SU-DHL-6 (cell line): ENCODE data around the gene CORO2A.
"Not testable (repeated sequence)": the region's sequence is repeated elsewhere in the genome, so short reads cannot be mapped to it uniquely, and the experiment has no call there.

Experiments used
- H2AFZ ChIP-seq: fragments of 200-600 bp; sonication (generic); 2 replicates; pipeline ENCODE4 v1.6.1; 2014; ENCODE audit warnings: low read depth, mild to moderate bottlenecking, moderate library complexity, mixed read lengths, antibody characterized with exemption, low read length; ENCODE audit not compliant: severe bottlenecking
- H3F3A ChIP-seq: fragments of 200-600 bp; shearing (Covaris generic); 2 replicates; pipeline ENCODE4 v1.6.0; 2016; ENCODE audit warnings: antibody characterized with exemption, mild to moderate bottlenecking; ENCODE audit not compliant: insufficient read depth
- H3K27ac ChIP-seq: fragments of 200-600 bp; sonication (generic); 2 replicates; pipeline ENCODE4 v1.5.1; 2016; ENCODE audit warnings: low read depth, mild to moderate bottlenecking, low read length, moderate library complexity, mixed read lengths
- H3K27me3 ChIP-seq: fragments of 200-600 bp; sonication (generic), shearing (Covaris generic); 2 replicates; pipeline ENCODE4 v1.6.0; 2014; ENCODE audit warnings: mild to moderate bottlenecking, low read length
- H3K36me3 ChIP-seq: fragments of 200-600 bp; sonication (generic); 2 replicates; pipeline ENCODE4 v1.6.1; 2014; ENCODE audit warnings: mild to moderate bottlenecking, low read length, mixed read lengths
- H3K4me2 ChIP-seq: fragments of 300-600, 200-600 bp; shearing (Covaris generic), sonication (generic); 2 replicates; pipeline ENCODE4 v1.6.0; 2014; ENCODE audit warnings: low read length, low read depth, mild to moderate bottlenecking; ENCODE audit not compliant: poor library complexity, severe bottlenecking
- H3K4me3 ChIP-seq: fragments of 200-600 bp; sonication (generic); 2 replicates; pipeline ENCODE4 v1.5.1; 2014; ENCODE audit warnings: antibody characterized with exemption, low read length, mild to moderate bottlenecking, mixed read lengths; ENCODE audit not compliant: insufficient read depth, poor library complexity, severe bottlenecking
- H3K79me2 ChIP-seq: fragments of 200-600 bp; sonication (generic); 2 replicates; pipeline ENCODE4 v1.6.1; 2014; ENCODE audit warnings: mild to moderate bottlenecking, low read length, moderate library complexity; ENCODE audit not compliant: insufficient read depth
- H3K9ac ChIP-seq: fragments of 200-600 bp; sonication (generic); 2 replicates; pipeline ENCODE4 v1.7.0; 2014; ENCODE audit warnings: mild to moderate bottlenecking, low read length
- H3K9me2 ChIP-seq: fragments of 200-600 bp; sonication (generic); replicated peaks from 2 replicates; pipeline ENCODE4 v1.6.1; 2014; ENCODE audit warnings: low read length; ENCODE audit not compliant: insufficient read depth
- H3K9me3 ChIP-seq: fragments of 200-600 bp; sonication (generic); 2 replicates; pipeline ENCODE4 v1.6.1; 2014; ENCODE audit warnings: low read length, mixed read lengths; ENCODE audit not compliant: insufficient read depth
- H4K20me1 ChIP-seq: fragments of 200-600 bp; sonication (generic); 2 replicates; pipeline ENCODE4 v1.6.1; 2014; ENCODE audit warnings: low read depth, mild to moderate bottlenecking, antibody characterized with exemption, low read length, moderate library complexity, mixed read lengths
- CTCF ChIP-seq: fragments of 200-600 bp; sonication (generic); IDR thresholded peaks from one replicate; pipeline ENCODE4 v1.5.1; 2017; ENCODE audit warnings: antibody characterized with exemption, mild to moderate bottlenecking, low read length, moderate library complexity; ENCODE audit not compliant: insufficient read depth, poor library complexity, severe bottlenecking
- EZH2phosphoT487 ChIP-seq: fragments of 200-600 bp; sonication (generic), shearing (Covaris generic); conservative IDR thresholded peaks from 2 replicates; pipeline ENCODE4 v1.6.1; 2018; ENCODE audit warnings: mild to moderate bottlenecking, antibody characterized with exemption, low read length, moderate library complexity, mixed read lengths

Gene CORO2A

GRCh38 chr9:98120476-98120875, 72.0 kb downstream of the CORO2A start:
- H3K27ac ChIP-seq, result no peak overlapping the region
- no peak overlapping the region for H2AFZ ChIP-seq
- H3K27me3 ChIP-seq, result no peaks in the 10 kb centered on the region
- H3K4me2 ChIP-seq, result no peak overlapping the region
- no peaks in the 10 kb centered on the region for H3F3A ChIP-seq
- H3K4me3 ChIP-seq, result no peak overlapping the region
- H3K9me2 ChIP-seq, result no peaks in the 10 kb centered on the region
- H4K20me1 ChIP-seq, result no peaks in the 10 kb centered on the region
- no peaks in the 10 kb centered on the region for H3K9me3 ChIP-seq
- no peaks in the 10 kb centered on the region for H3K79me2 ChIP-seq
- H3K36me3 ChIP-seq, result no peaks in the 10 kb centered on the region
- TF ChIP-seq EZH2phosphoT487, result no peak
- TF ChIP-seq CTCF, result no peak
- H3K9ac ChIP-seq, result no peak overlapping the region

- Histone ChIP-seq H3K36me3 (no peaks in the 10 kb centered on the region), H3K4me3 (peak within 1 kb of the TSS; percentile 55), H3K27me3 (no peaks in the 10 kb centered on the region), H3K9ac (peak within 1 kb of the TSS; percentile 61), H4K20me1 (no peaks in the 10 kb centered on the region), H2AFZ (peak within 1 kb of the TSS; percentile 84), H3K27ac (peak within 1 kb of the TSS; percentile 53), H3F3A (no peaks in the 10 kb centered on the region), H3K9me2 (no peaks in the 10 kb centered on the region), H3K4me2 (peak within 1 kb of the TSS; percentile 66), H3K9me3 (no peaks in the 10 kb centered on the region), H3K79me2 (no peaks in the 10 kb centered on the region)
- TF ChIP-seq CTCF, result no peak
Measured at GRCh38 chr9:98118640-98119601, 73.5 kb downstream of the CORO2A start, which contains the start of gene TRIM14. TRIM14 (minus strand) TSS chr9:98119222; CDS start chr9:98119188, 34 bp downstream.

- H3F3A ChIP-seq, result no peaks in the 10 kb centered on the region; the same call in 1 of the 2 replicates
- peak overlapping the region; percentile 61 for H3K9ac ChIP-seq
- H3K36me3 ChIP-seq, result no peaks in the 10 kb centered on the region
- H3K4me3 ChIP-seq, result peak overlapping the region; percentile 55
- no peaks in the 10 kb centered on the region for H3K9me2 ChIP-seq
- H3K27me3 ChIP-seq, result no peaks in the 10 kb centered on the region
- no peaks in the 10 kb centered on the region for H3K9me3 ChIP-seq
- H3K79me2 ChIP-seq, result no peaks in the 10 kb centered on the region
- no peaks in the 10 kb centered on the region for H4K20me1 ChIP-seq
- peak overlapping the region; percentile 84 for H2AFZ ChIP-seq
- H3K4me2 ChIP-seq, result peak overlapping the region; percentile 66
- peak overlapping the region; percentile 53 for H3K27ac ChIP-seq
- TF ChIP-seq CTCF (no peak), EZH2phosphoT487 (no peak)
Measured at GRCh38 chr9:98117984-98118639, 74.3 kb downstream of the CORO2A start.

GRCh38 chr9:98117097-98117496, 75.3 kb downstream of the CORO2A start:
- H3K9me2 ChIP-seq, H3K9me3 ChIP-seq, H3K9ac ChIP-seq, H3K27me3 ChIP-seq, H3K4me3 ChIP-seq, H3K79me2 ChIP-seq, H3K36me3 ChIP-seq, H4K20me1 ChIP-seq, H2AFZ ChIP-seq, H3F3A ChIP-seq, H3K27ac ChIP-seq, H3K4me2 ChIP-seq: not testable (repeated sequence)
